ENCODE results near the gene NOS1AP.

Gene NOS1AP

DNA sequence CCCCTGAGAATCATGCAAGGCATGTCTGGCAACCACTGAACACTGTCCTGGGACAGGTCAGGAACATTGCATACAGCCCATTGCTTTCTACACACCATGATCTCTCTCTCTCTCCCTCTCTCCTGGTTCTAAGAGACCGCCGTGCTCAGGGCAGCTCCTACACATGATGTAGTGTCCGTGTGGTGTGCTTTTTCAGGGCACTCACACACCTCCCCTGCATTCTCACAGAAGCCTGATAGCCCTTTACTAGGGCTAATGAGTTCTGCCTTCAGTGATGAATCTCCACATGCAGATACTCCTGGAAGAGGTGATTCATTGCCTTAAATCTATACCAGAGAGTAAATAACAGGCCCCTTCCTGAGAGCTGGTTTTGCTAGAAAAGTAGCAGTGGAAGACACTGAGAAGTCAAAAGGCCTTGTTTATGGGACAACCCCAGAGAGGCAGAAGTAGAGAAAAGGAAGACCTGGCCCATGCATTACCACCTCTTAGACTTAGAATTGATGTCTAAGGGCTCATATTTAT, 38.7 kb upstream of the NOS1AP start:
- H3K27ac Mint-ChIP-seq = no peak overlapping the region
- peaks cover 9% of the 10 kb centered on the region for H3K27me3 Mint-ChIP-seq (ENCODE audit: low read depth)
- H3K4me1 Mint-ChIP-seq = peaks cover 29% of the 10 kb centered on the region
- no peaks in the 10 kb centered on the region for H3K9me3 Mint-ChIP-seq
- TF ChIP-seq, protein P1, sequence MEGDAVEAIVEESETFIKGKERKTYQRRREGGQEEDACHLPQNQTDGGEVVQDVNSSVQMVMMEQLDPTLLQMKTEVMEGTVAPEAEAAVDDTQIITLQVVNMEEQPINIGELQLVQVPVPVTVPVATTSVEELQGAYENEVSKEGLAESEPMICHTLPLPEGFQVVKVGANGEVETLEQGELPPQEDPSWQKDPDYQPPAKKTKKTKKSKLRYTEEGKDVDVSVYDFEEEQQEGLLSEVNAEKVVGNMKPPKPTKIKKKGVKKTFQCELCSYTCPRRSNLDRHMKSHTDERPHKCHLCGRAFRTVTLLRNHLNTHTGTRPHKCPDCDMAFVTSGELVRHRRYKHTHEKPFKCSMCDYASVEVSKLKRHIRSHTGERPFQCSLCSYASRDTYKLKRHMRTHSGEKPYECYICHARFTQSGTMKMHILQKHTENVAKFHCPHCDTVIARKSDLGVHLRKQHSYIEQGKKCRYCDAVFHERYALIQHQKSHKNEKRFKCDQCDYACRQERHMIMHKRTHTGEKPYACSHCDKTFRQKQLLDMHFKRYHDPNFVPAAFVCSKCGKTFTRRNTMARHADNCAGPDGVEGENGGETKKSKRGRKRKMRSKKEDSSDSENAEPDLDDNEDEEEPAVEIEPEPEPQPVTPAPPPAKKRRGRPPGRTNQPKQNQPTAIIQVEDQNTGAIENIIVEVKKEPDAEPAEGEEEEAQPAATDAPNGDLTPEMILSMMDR (IDR thresholded peaks at IDR 0.05; ENCODE audit: unreplicated experiment in 3 of 3) = no peak
- no peak overlapping the region for H3K4me3 Mint-ChIP-seq
- H3K36me3 Mint-ChIP-seq (ENCODE audit: low read depth) = no peaks in the 10 kb centered on the region

DNA sequence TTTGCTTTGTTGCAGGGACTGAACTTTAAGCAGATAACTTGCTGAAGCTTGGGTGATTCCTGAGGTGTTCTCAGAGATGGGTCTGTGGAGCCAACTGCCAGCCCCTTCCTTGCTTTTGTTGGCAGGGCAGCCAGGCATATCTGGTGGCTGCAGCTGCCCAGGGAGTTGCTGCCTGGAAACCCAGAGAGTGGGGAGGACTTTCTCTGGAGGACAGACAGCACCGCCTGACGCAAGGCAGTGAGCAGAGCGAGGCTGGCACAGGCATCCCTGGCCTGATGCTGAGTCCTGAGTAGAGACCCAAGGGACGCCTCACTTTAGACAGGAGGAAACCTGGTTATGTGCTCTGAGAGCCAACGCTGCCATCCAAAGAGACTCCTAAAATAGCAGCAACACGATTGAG, 36.1 kb upstream of the NOS1AP start:
- no peaks in the 10 kb centered on the region for H3K9me3 Mint-ChIP-seq
- TF ChIP-seq, protein P1 (IDR thresholded peaks at IDR 0.05; ENCODE audit: unreplicated experiment in 3 of 3) = no peak
- peaks cover 12% of the 10 kb centered on the region for H3K27me3 Mint-ChIP-seq (ENCODE audit: low read depth)
- H3K36me3 Mint-ChIP-seq (ENCODE audit: low read depth) = no peaks in the 10 kb centered on the region
- peak overlapping the region in 1 of 3 experiments; percentile 5 for H3K27ac Mint-ChIP-seq
- peaks cover 34% of the 10 kb centered on the region for H3K4me1 Mint-ChIP-seq
- no peak overlapping the region for H3K4me3 Mint-ChIP-seq

DNA sequence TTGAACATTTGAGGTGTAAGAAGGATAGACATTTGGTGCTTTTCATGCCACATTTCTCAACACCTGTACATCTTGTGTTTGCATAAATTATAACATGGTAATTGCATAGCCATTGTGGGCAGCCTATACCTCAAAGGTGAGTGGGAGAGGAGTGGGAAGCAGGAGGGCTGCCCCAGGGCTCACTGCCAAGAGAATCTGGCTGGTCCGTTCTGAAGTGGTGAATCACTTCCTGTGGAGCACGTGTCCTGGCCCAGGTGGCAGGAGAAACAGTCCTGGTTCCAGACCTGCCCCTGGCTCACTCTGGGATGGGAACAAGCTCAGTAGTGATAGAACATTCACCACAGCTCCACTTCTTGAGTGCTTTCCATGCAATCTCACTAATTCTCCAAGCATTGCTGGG, 34.2 kb upstream of the NOS1AP start:
- H3K36me3 Mint-ChIP-seq (ENCODE audit: low read depth) = no peaks in the 10 kb centered on the region
- H3K4me3 Mint-ChIP-seq = no peak overlapping the region
- H3K27me3 Mint-ChIP-seq (ENCODE audit: low read depth) = peaks cover 18% of the 10 kb centered on the region
- no peak overlapping the region for H3K27ac Mint-ChIP-seq
- H3K9me3 Mint-ChIP-seq = no peaks in the 10 kb centered on the region
- TF ChIP-seq, protein P1 (IDR thresholded peaks at IDR 0.05; ENCODE audit: unreplicated experiment in 3 of 3) = no peak
- peaks cover 26% of the 10 kb centered on the region for H3K4me1 Mint-ChIP-seq

DNA sequence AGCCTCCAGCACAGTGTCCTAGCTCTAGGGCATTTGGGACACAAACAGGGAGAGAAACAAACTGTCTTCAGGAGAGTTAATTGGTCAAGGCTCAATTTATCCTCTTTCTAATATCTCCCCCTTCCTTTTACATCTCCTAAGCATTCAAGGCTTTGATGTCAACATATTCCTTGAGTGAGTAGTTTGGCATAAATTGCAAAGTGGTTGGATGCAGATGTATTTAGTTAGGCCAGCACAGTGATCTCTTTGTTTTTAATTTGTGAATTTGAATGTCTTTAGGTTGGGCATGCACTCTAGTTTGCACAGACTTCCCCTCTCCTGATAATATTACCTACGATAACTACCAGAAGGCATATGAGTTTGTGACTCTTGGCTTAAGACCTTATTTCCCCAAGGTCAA, 33.3 kb upstream of the NOS1AP start:
- Mint-ChIP-seq H3K9me3 (no peaks in the 10 kb centered on the region), H3K4me1 (peaks cover 21% of the 10 kb centered on the region), H3K4me3 (no peak overlapping the region), H3K27me3 (ENCODE audit: low read depth) (peaks cover 18% of the 10 kb centered on the region), H3K27ac (no peak overlapping the region), H3K36me3 (ENCODE audit: low read depth) (no peaks in the 10 kb centered on the region)
- TF ChIP-seq, protein P1 (IDR thresholded peaks at IDR 0.05; ENCODE audit: unreplicated experiment in 3 of 3) = no peak

DNA sequence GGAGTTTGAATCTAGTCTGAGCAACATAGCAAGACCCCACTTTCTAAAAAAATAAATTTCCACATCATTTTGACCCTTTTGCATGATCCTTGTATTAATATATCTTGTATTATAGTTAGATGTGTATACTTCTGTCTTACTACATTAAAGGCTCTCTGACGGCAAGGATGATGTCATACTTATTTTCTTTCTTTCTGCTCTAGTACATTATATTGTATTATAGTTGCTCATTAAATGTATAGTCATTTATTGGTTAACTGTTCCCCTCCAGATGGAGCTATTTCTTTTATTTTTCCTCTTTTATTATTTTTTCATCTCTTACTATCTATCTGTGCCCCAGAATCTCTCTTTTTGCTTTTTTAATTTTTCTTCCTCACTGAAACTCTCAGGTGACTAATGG, 30.9 kb upstream of the NOS1AP start:
- Mint-ChIP-seq H3K27me3 (ENCODE audit: low read depth) (peaks cover 9% of the 10 kb centered on the region), H3K27ac (no peak overlapping the region), H3K9me3 (peaks cover 4% of the 10 kb centered on the region), H3K36me3 (ENCODE audit: low read depth) (no peaks in the 10 kb centered on the region), H3K4me3 (no peak overlapping the region), H3K4me1 (peaks cover 11% of the 10 kb centered on the region)
- TF ChIP-seq, protein P1 (IDR thresholded peaks at IDR 0.05; ENCODE audit: unreplicated experiment in 3 of 3) = no peak

DNA sequence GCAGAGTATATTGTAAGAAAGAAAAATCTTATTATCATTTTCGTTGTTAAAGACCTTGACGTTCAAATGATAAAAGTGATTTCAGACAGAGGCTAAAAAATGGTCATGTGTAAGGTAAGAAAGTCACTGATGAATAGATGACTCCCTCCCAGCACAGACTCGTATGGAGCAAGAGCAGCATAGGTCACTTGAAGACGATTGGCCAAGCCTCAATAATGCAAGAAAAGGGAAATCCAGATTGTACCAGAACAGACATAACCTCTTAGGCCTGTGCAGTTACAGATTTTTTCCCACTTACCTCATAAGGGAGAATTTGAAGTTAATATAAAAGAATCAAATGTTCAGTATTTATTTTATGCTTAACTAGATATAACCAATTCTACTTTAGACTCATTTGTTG, 29.5 kb upstream of the NOS1AP start:
- H3K27ac Mint-ChIP-seq = no peak overlapping the region
- H3K9me3 Mint-ChIP-seq = peaks cover 5% of the 10 kb centered on the region
- H3K36me3 Mint-ChIP-seq (ENCODE audit: low read depth) = no peaks in the 10 kb centered on the region
- no peak overlapping the region for H3K4me3 Mint-ChIP-seq
- TF ChIP-seq, protein P1 (IDR thresholded peaks at IDR 0.05; ENCODE audit: unreplicated experiment in 3 of 3) = no peak
- peaks cover 5% of the 10 kb centered on the region for H3K4me1 Mint-ChIP-seq
- H3K27me3 Mint-ChIP-seq (ENCODE audit: low read depth) = peaks cover 12% of the 10 kb centered on the region

Data from nephron (organoid).